Epidermal melanocyte (primary cell): Measurements from ENCODE around the gene ZC3H14.
"Not testable (repeated sequence)": the region's sequence is repeated elsewhere in the genome, so short reads cannot be mapped to it uniquely, and the experiment has no call there.

Experiments
- DNase-seq: peaks from one replicate; pipeline ENCODE4 v3.0.0; 2011; ENCODE audit warnings: low spot score; ENCODE audit not compliant: insufficient read length

Gene ZC3H14

DNA sequence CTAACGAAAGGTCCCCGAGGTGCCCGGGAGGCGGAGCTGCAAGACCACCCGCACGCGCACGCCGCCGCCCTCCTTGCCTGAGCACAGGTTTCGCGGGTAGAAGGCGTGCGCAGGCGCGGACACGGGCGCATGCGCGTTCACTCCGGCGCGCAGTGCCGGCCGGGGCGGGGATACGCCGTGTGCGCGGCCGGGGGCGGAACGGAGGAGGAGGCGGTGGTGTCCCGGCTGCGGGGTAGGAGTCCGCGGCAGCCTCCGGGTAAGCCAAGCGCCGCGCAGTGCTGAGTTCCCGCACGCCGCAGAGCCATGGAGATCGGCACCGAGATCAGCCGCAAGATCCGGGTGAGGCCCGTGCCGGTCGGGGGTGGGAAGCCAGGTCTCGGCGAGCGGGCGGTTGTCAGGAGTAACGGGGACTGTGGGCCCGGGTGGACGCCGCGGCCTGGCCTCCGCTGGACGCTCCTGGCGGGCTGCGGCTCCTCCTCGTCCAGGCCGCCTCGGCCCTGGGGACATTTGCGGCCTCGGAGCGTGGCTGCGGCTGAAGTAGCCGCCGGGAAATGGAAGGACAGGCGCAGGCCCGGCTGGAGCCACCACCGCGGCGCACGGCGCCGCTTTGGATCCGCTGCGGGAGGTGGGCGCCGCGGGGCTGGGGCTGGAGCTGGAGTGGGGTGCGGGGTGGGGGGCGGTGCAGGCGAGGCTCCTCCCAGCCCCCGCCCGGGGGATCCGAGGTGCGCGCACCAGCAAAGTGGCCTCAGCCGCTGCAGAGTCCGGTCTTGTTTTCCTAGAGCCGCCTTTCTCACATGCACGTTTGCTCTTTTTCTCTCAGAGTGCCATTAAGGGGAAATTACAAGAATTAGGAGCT is at the start of gene ZC3H14:
Gene ZC3H14, plus strand, starts transcription at position 207 of the 856 bp plus-strand sequence. Its CDS starts 97 bp downstream, at position 304.
- peak; percentile 82 for DNase-seq

GRCh38 chr14:88515499-88516221 is 47.2 kb upstream of the ZC3H14 start:
- DNase-seq, result no peak

GRCh38 chr14:88516861-88517357 is 45.9 kb upstream of the ZC3H14 start:
- no peak for DNase-seq

- no peak for DNase-seq
These were observed 44.0 kb upstream of the ZC3H14 start for GRCh38 chr14:88518592-88519512.

GRCh38 chr14:88519907-88520306 is 42.9 kb upstream of the ZC3H14 start:
- no peak for DNase-seq

DNA sequence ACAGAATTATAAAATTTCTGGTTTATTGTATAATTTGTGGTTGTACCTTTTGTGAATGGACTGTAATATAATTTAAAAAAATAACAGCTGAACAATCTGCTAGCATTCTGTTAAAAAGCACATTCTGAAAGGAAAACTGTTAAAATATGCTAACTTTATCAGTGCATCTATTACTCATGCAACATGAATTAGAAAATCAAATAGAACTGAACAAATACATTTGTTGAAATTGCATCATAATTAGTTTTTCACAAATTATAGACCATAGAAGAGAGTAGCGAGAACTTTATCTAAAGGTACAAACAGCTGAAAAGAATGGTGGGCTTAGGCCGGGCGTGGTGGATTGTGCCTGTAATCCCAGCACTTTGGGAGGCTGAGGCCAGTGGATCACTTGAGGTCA is 41.0 kb upstream of the ZC3H14 start:
- no peak for DNase-seq

- no peak for DNase-seq
These were observed 40.4 kb upstream of the ZC3H14 start for GRCh38 chr14:88522393-88522792.

GRCh38 chr14:88529889-88530288 is 32.9 kb upstream of the ZC3H14 start:
- DNase-seq, result not testable (repeated sequence)

GRCh38 chr14:88533064-88533602 is 29.7 kb upstream of the ZC3H14 start:
- DNase-seq, result no peak

DNA sequence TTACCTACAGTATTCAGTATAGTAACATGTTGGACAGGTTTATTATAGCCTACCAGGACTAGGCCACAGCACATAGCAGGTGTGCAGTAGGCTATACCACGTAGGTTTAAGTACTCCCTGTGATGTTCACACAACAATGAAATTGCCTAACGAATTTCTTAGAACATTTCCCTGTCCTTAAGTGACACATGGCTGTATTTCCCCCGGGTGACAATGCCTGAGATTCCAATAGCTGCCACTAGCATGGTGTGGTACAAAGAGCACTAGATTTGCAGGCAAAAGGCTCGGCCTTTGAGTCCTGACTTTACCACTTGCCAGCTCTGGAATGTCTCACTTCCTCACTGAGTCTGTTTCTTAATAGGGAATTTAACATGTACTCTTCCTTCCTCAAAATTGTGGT is 27.7 kb upstream of the ZC3H14 start:
- DNase-seq, result no peak

- DNase-seq, result no peak
These were observed 27.0 kb upstream of the ZC3H14 start for GRCh38 chr14:88535813-88536212.

GRCh38 chr14:88541324-88541723 is 21.5 kb upstream of the ZC3H14 start:
- DNase-seq, result no peak

- no peak for DNase-seq
These were observed 19.7 kb upstream of the ZC3H14 start for GRCh38 chr14:88542857-88543795.

GRCh38 chr14:88545256-88545655 is 17.6 kb upstream of the ZC3H14 start:
- DNase-seq, result no peak

DNA sequence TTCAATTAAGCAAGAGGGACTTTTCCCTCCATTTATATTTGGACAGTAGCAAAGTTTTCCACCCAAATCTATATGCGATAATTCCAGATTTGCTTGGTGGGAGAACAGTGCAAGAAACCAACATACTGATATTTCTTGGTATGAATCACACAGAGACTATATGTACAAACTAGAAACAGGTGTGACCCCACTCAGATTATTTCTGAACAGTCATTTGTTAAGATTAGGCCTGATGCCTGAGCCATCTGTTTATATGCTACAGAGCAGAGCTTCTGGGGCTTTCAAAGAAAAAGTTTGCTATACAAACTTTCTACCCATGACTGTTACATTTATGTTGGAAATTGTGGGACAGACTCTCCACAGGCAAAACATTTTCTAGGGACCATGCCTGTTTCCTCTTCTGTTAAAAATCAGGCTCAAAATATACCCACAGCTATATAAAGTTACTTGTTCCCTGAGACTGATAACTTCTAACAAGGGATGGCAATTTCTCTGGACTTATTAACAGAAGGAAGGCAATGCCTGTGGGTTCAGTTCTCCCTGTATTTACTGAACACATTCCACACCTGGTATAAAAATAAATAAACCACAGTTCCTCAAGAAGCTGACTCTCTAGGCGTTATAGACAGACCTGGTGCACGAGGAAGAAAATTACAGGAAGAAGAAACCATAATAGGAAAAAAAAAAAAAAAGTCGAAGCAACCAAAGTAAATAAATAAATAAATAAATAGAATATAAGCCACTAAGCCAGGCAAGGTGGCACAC is 16.0 kb upstream of the ZC3H14 start:
- DNase-seq, result no peak

GRCh38 chr14:88547386-88547780 is 15.5 kb upstream of the ZC3H14 start:
- no peak for DNase-seq

DNA sequence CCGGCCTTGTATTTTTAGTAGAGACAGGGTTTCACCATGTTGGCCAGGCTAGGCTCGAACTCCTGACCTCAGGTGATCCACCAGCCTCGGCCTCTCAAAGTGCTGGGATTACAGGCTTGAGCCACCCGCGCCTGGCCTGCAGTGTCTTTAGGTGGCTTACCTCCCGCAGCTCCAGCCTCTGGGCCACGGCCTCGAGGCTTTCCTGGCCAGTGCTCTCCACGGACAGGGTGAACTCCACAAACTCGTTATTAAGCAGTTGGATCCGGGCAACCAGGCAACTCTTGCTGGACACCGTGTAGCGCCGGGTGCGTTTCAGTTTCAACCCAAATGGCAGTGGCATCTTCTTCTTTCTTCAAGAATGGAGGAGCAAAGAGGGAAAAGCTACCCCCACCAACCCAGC is 12.8 kb upstream of the ZC3H14 start:
- DNase-seq, result no peak

DNA sequence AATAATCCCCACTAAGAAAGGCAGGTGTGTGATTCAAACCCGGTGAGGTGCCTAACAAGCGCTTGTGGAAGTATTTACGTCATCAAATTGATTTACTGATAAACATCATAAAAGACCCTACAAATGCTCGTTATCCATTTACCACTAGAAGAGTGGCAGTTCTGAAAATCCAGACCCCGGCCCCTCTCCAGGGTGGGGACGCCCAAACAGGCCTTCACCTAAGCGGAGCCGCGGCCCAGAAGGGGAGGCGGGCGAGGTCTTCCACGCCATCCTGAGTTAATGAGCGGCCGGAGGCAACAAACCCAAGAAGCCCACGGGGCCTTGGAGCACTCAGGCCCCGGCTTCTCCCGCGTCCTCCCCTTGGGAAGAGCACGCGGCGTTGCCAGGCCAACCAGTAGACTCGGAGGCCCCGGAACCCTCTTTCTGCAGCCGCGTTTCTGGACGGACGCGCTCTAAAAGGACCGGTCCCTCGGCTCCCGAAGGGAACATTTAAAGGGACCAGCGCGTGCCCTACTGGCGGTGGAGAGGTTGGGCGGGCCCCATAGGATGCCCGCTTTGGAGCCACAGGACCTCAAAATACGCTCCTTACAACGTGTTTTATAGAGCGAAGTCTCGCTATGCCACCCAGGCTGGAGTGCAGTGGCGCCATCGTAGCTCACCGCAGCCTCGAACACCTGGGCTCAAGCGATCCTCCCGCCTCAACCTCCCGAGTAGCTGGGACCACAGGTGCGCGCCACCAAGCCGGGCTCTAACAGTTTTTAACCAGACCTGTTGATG is 11.6 kb upstream of the ZC3H14 start:
- DNase-seq, result peak; percentile 72
